Trophoblast cell (in vitro differentiated cells and primary cell): ENCODE data around the gene HGF.

Experiments
- DNase-seq, 2 donors: peaks; one replicate each; pipeline ENCODE4 v3.0.0-alpha.2; 2016
- H2AFZ ChIP-seq: 2 replicates; pipeline ENCODE4 v1.6.1; 2013; ENCODE audit warnings: low read length, moderate library complexity, mild to moderate bottlenecking; ENCODE audit not compliant: insufficient read depth, poor library complexity
- H2AK5ac ChIP-seq: 2 replicates; pipeline ENCODE4 v1.6.1; 2013; ENCODE audit warnings: mild to moderate bottlenecking, low read length
- H2BK120ac ChIP-seq: 2 replicates; pipeline ENCODE4 v1.6.1; 2013; ENCODE audit warnings: low read length, mild to moderate bottlenecking, moderate library complexity; ENCODE audit not compliant: insufficient read depth, poor library complexity
- H2BK12ac ChIP-seq: 2 replicates; pipeline ENCODE4 v1.6.1; 2013; ENCODE audit warnings: mild to moderate bottlenecking, low read length, moderate library complexity
- H2BK5ac ChIP-seq: 2 replicates; pipeline ENCODE4 v1.6.1; 2013; ENCODE audit warnings: low read length, low read depth, moderate library complexity, mild to moderate bottlenecking; ENCODE audit not compliant: poor library complexity
- H3K14ac ChIP-seq: 2 replicates; pipeline ENCODE4 v1.6.1; 2013; ENCODE audit warnings: mild to moderate bottlenecking, low read length
- H3K18ac ChIP-seq: 2 replicates; pipeline ENCODE4 v1.6.1; 2013; ENCODE audit warnings: mild to moderate bottlenecking, low read length
- H3K23ac ChIP-seq: 2 replicates; pipeline ENCODE4 v1.6.1; 2013; ENCODE audit warnings: low read length
- H3K27ac ChIP-seq: 2 replicates; pipeline ENCODE4 v1.5.1; 2013; ENCODE audit warnings: low read depth, mild to moderate bottlenecking, inconsistent platforms, low read length, moderate library complexity
- H3K27me3 ChIP-seq: 2 replicates; pipeline ENCODE4 v1.6.1; 2013; ENCODE audit warnings: inconsistent platforms, mild to moderate bottlenecking, low read length, moderate library complexity; ENCODE audit not compliant: insufficient read depth
- H3K36me3 ChIP-seq, 2 experiments: 1 replicate in 1 of 2; 2 replicates in 1 of 2; pipeline ENCODE4 v1.6.1; 2013; ENCODE audit warnings: low read length in 2 of 2, mild to moderate bottlenecking in 2 of 2, moderate library complexity in 1 of 2; ENCODE audit not compliant: insufficient read depth in 2 of 2, control insufficient read depth in 1 of 2
- H3K4ac ChIP-seq: 2 replicates; pipeline ENCODE4 v1.6.1; 2013; ENCODE audit warnings: low read depth, mild to moderate bottlenecking, low read length, moderate library complexity
- H3K4me1 ChIP-seq, 2 experiments: 1 replicate in 1 of 2; 2 replicates in 1 of 2; pipeline ENCODE4 v1.6.1; 2013; ENCODE audit warnings: low read length in 2 of 2, mild to moderate bottlenecking in 2 of 2, moderate library complexity in 1 of 2; ENCODE audit not compliant: insufficient read depth in 2 of 2, control insufficient read depth in 1 of 2
- H3K4me2 ChIP-seq: 2 replicates; pipeline ENCODE4 v1.6.1; 2013; ENCODE audit warnings: inconsistent platforms, mild to moderate bottlenecking, low read length, moderate library complexity
- H3K4me3 ChIP-seq: 2 replicates; pipeline ENCODE4 v1.5.1; 2013; ENCODE audit warnings: mild to moderate bottlenecking, low read depth, low read length, inconsistent platforms
- H3K79me1 ChIP-seq: one replicate; pipeline ENCODE4 v1.6.1; 2013; ENCODE audit warnings: low read length
- H3K79me2 ChIP-seq: 2 replicates; pipeline ENCODE4 v1.6.1; 2013; ENCODE audit warnings: low read length, mild to moderate bottlenecking; ENCODE audit not compliant: control insufficient read depth, insufficient read depth, poor library complexity
- H3K9ac ChIP-seq: 2 replicates; pipeline ENCODE4 v1.6.1; 2013; ENCODE audit warnings: mild to moderate bottlenecking, low read length
- H3K9me3 ChIP-seq: 2 replicates; pipeline ENCODE4 v1.6.1; 2013; ENCODE audit warnings: low read depth, mild to moderate bottlenecking, control low read depth, inconsistent platforms, low read length; ENCODE audit not compliant: insufficient read depth
- H4K12ac ChIP-seq: 2 replicates; pipeline ENCODE4 v1.6.1; 2013; ENCODE audit warnings: low read depth, mild to moderate bottlenecking, low read length, moderate library complexity
- H4K8ac ChIP-seq: 2 replicates; pipeline ENCODE4 v1.6.1; 2013; ENCODE audit warnings: low read depth, mild to moderate bottlenecking, low read length, moderate library complexity
- H4K91ac ChIP-seq: one replicate; pipeline ENCODE4 v1.6.1; 2013; ENCODE audit warnings: low read depth, mild to moderate bottlenecking, low read length, moderate library complexity
- WGBS: extraction: QIAGEN DNeasy Blood & Tissue Kit; methylation state at CpG from one replicate; pipeline ENCODE4 v1.1.7; 2013; ENCODE audit warnings: missing lambda C conversion rate; ENCODE audit not compliant: insufficient read length, insufficient coverage; ENCODE audit errors: extremely low coverage; 5-methylcytosine and 5-hydroxymethylcytosine counted together

The HGF gene

GRCh38 chr7:81684514-81685269 lies 85.2 kb downstream of the HGF start:
- Histone ChIP-seq H3K4me1 (peaks cover 3% of the 10 kb centered on the region in 2 experiments), H2AFZ (no peak overlapping the region), H3K4me2 (no peak overlapping the region), H3K27ac (no peak overlapping the region), H3K14ac (no peak overlapping the region), H2BK5ac (no peak overlapping the region), H3K9me3 (no peaks in the 10 kb centered on the region), H3K36me3 (no peaks in the 10 kb centered on the region), H3K4ac (no peak overlapping the region), H2BK120ac (no peak overlapping the region), H2BK12ac (no peak overlapping the region), H3K79me2 (no peaks in the 10 kb centered on the region), H3K4me3 (no peak overlapping the region), H3K18ac (no peak overlapping the region), H4K12ac (no peak overlapping the region), H3K23ac (no peak overlapping the region), H2AK5ac (no peak overlapping the region), H4K8ac (no peak overlapping the region), H3K9ac (no peak overlapping the region), H3K79me1 (no peaks in the 10 kb centered on the region), H4K91ac (no peak overlapping the region), H3K27me3 (no peaks in the 10 kb centered on the region)
- peak; percentile 71 to 88 for DNase-seq
- no CpG with 5 or more reads among the region's 2 CpGs for WGBS

- no peak overlapping the region for H2AFZ ChIP-seq
- no peak for DNase-seq
- H2BK120ac ChIP-seq = no peak overlapping the region
- H3K79me1 ChIP-seq = no peaks in the 10 kb centered on the region
- H3K4me3 ChIP-seq = no peak overlapping the region
- no peaks in the 10 kb centered on the region for H3K9me3 ChIP-seq
- H2AK5ac ChIP-seq = no peak overlapping the region
- no peak overlapping the region for H4K8ac ChIP-seq
- H3K4me1 ChIP-seq = peaks cover 3% of the 10 kb centered on the region in 2 experiments
- no peak overlapping the region for H3K9ac ChIP-seq
- H3K27ac ChIP-seq = no peak overlapping the region
- H3K27me3 ChIP-seq = no peaks in the 10 kb centered on the region
- no peak overlapping the region for H2BK12ac ChIP-seq
- no peak overlapping the region for H4K91ac ChIP-seq
- no CpG with 5 or more reads among the region's 5 CpGs for WGBS
- H3K14ac ChIP-seq = no peak overlapping the region
- no peak overlapping the region for H2BK5ac ChIP-seq
- no peak overlapping the region for H3K18ac ChIP-seq
- H3K79me2 ChIP-seq = no peaks in the 10 kb centered on the region
- H3K23ac ChIP-seq = no peak overlapping the region
- no peak overlapping the region for H3K4ac ChIP-seq
- no peak overlapping the region for H4K12ac ChIP-seq
- H3K4me2 ChIP-seq = no peak overlapping the region
- H3K36me3 ChIP-seq = no peaks in the 10 kb centered on the region
Observed at GRCh38 chr7:81684033-81684432, 85.8 kb downstream of the HGF start.

- Histone ChIP-seq H2AFZ (no peak overlapping the region), H3K79me2 (no peaks in the 10 kb centered on the region), H3K27ac (no peak overlapping the region), H3K36me3 (no peaks in the 10 kb centered on the region), H2AK5ac (no peak overlapping the region), H3K14ac (no peak overlapping the region), H2BK12ac (no peak overlapping the region), H3K79me1 (no peaks in the 10 kb centered on the region), H4K91ac (no peak overlapping the region), H3K4me1 (peaks cover 3% of the 10 kb centered on the region in 2 experiments), H4K8ac (no peak overlapping the region), H3K23ac (no peak overlapping the region), H3K27me3 (no peaks in the 10 kb centered on the region), H2BK120ac (no peak overlapping the region), H2BK5ac (no peak overlapping the region), H3K4me2 (no peak overlapping the region), H3K4me3 (no peak overlapping the region), H3K18ac (no peak overlapping the region), H3K4ac (no peak overlapping the region), H3K9me3 (no peaks in the 10 kb centered on the region), H3K9ac (no peak overlapping the region), H4K12ac (no peak overlapping the region)
- WGBS = no CpG with 5 or more reads among the region's 2 CpGs
- DNase-seq = no peak
Observed at GRCh38 chr7:81682873-81683272, 87.0 kb downstream of the HGF start.

- no peak overlapping the region for H2AK5ac ChIP-seq
- H3K18ac ChIP-seq = no peak overlapping the region
- H3K23ac ChIP-seq = no peak overlapping the region
- H3K4me1 ChIP-seq = peaks cover 1% of the 10 kb centered on the region in 2 experiments
- no peaks in the 10 kb centered on the region for H3K79me1 ChIP-seq
- no CpG with 5 or more reads among the region's 2 CpGs for WGBS
- H3K4ac ChIP-seq = no peak overlapping the region
- no peak overlapping the region for H4K12ac ChIP-seq
- no peak overlapping the region for H4K91ac ChIP-seq
- H3K27me3 ChIP-seq = no peaks in the 10 kb centered on the region
- H3K14ac ChIP-seq = no peak overlapping the region
- no peak overlapping the region for H2BK12ac ChIP-seq
- no peak overlapping the region for H2BK5ac ChIP-seq
- no peak overlapping the region for H3K4me2 ChIP-seq
- H3K9ac ChIP-seq = no peak overlapping the region
- no peaks in the 10 kb centered on the region for H3K79me2 ChIP-seq
- no peaks in the 10 kb centered on the region for H3K36me3 ChIP-seq
- no peak overlapping the region for H4K8ac ChIP-seq
- H3K27ac ChIP-seq = no peak overlapping the region
- DNase-seq = no peak
- H2AFZ ChIP-seq = no peak overlapping the region
- H3K9me3 ChIP-seq = no peaks in the 10 kb centered on the region
- H2BK120ac ChIP-seq = no peak overlapping the region
- H3K4me3 ChIP-seq = no peak overlapping the region
Observed at GRCh38 chr7:81680120-81680519, 89.7 kb downstream of the HGF start.
